IMR-90 (cell line): Measurements from ENCODE around the gene RAPGEF5. TPM values are rescaled to one million over a fixed set of nuclear protein-coding genes. Genes with fewer than 3 reads are reported as not detected.

Source experiments
- ATAC-seq: fragments of 200-7000 bp; cut with Tn5 transposase; 2 replicates; pipeline ENCODE4 v1.9.1; 2020; ENCODE audit warnings: low read depth, mild to moderate bottlenecking, moderate library complexity
- BruUV-seq: library from RNA; stranded (reverse); fragments of 400-500 nt; replicated peaks from 2 replicates; lab custom pipeline; 2021; lab: Mats Ljungman, UMichigan
- CTCF ChIA-PET: fragments of 300-600 bp; formaldehyde crosslinking; extraction: SDS; loops from one replicate; lab custom pipeline; 2021; ENCODE audit warnings: antibody characterized with exemption; lab: Yijun Ruan, JAX
- POLR2A ChIA-PET: fragments of 300-600 bp; sonication (Branson Sonifier 250); formaldehyde crosslinking; loops from one replicate; lab custom pipeline; 2022; ENCODE audit warnings: antibody characterized with exemption; ENCODE audit not compliant: unreplicated experiment; lab: Charles Lee
- DNase-seq: peaks from one replicate; pipeline ENCODE4 v3.0.0; 2013
- H2AFZ ChIP-seq: replicated peaks from 2 replicates; pipeline ENCODE3; 2013; ENCODE audit warnings: low read length, mild to moderate bottlenecking; ENCODE audit not compliant: poor library complexity
- H2AK5ac ChIP-seq: 2 replicates; pipeline ENCODE4 v1.6.1; 2013; ENCODE audit warnings: low read depth, low read length, inconsistent platforms
- H2AK9ac ChIP-seq: replicated peaks from 2 replicates; pipeline ENCODE3; 2013; ENCODE audit warnings: mild to moderate bottlenecking, low read depth, low read length, moderate library complexity; ENCODE audit not compliant: poor library complexity
- H2BK120ac ChIP-seq: 2 replicates; pipeline ENCODE4 v1.6.1; 2013; ENCODE audit warnings: low read depth, low read length, inconsistent platforms
- H2BK15ac ChIP-seq: 3 replicates; pipeline ENCODE4 v1.6.1; 2013; ENCODE audit warnings: low read depth, low read length, inconsistent platforms
- H2BK20ac ChIP-seq: 2 replicates; pipeline ENCODE4 v1.6.1; 2013; ENCODE audit warnings: low read depth, mild to moderate bottlenecking, inconsistent platforms, low read length, moderate library complexity
- H2BK5ac ChIP-seq: 2 replicates; pipeline ENCODE4 v1.6.1; 2013; ENCODE audit warnings: mild to moderate bottlenecking, low read depth, low read length, inconsistent platforms; ENCODE audit not compliant: poor library complexity, severe bottlenecking
- H3K14ac ChIP-seq: replicated peaks from 2 replicates; pipeline ENCODE4 v1.6.1; 2013; ENCODE audit warnings: low read depth, low read length, inconsistent platforms
- H3K18ac ChIP-seq: 2 replicates; pipeline ENCODE4 v1.6.1; 2013; ENCODE audit warnings: low read depth, low read length, control low read depth
- H3K23ac ChIP-seq: 2 replicates; pipeline ENCODE4 v1.6.1; 2013; ENCODE audit warnings: low read depth, low read length, inconsistent platforms
- H3K27ac ChIP-seq: 2 replicates; pipeline ENCODE4 v1.5.1; 2013; ENCODE audit warnings: mild to moderate bottlenecking, control low read depth, low read length; ENCODE audit not compliant: insufficient read depth
- H3K27me3 ChIP-seq: 2 replicates; pipeline ENCODE4 v1.6.1; 2013; ENCODE audit warnings: low read length; ENCODE audit not compliant: control insufficient read depth, insufficient read depth
- H3K36me3 ChIP-seq: 2 replicates; pipeline ENCODE4 v1.6.1; 2013; ENCODE audit warnings: low read length, mixed read lengths; ENCODE audit not compliant: control insufficient read depth, insufficient read depth
- H3K4ac ChIP-seq: 2 replicates; pipeline ENCODE4 v1.6.1; 2013; ENCODE audit warnings: low read depth, low read length, inconsistent platforms
- H3K4me1 ChIP-seq: 2 replicates; pipeline ENCODE4 v1.6.1; 2013; ENCODE audit warnings: low read length, mixed read lengths; ENCODE audit not compliant: control insufficient read depth, insufficient read depth
- H3K4me2 ChIP-seq: 2 replicates; pipeline ENCODE4 v1.6.1; 2013; ENCODE audit warnings: low read depth, mild to moderate bottlenecking, control low read depth, low read length, moderate library complexity
- H3K4me3 ChIP-seq: 2 replicates; pipeline ENCODE4 v1.5.1; 2013; ENCODE audit warnings: low read depth, mild to moderate bottlenecking, control low read depth, low read length, moderate library complexity; ENCODE audit not compliant: insufficient read depth
- H3K56ac ChIP-seq: 2 replicates; pipeline ENCODE4 v1.6.1; 2013; ENCODE audit warnings: low read length, inconsistent platforms; ENCODE audit not compliant: insufficient read depth; ENCODE audit errors: extremely low read depth
- H3K79me1 ChIP-seq, 2 experiments: 2 replicates each; pipeline ENCODE4 v1.6.1; 2013; ENCODE audit warnings: low read length in 2 of 2, inconsistent platforms in 1 of 2, low read depth in 1 of 2
- H3K9ac ChIP-seq: 2 replicates; pipeline ENCODE4 v1.6.1; 2013; ENCODE audit warnings: low read depth, low read length, control low read depth
- H3K9me1 ChIP-seq: 2 replicates; pipeline ENCODE4 v1.6.1; 2013; ENCODE audit warnings: low read length, inconsistent platforms; ENCODE audit not compliant: insufficient read depth
- H3K9me3 ChIP-seq: 2 replicates; pipeline ENCODE4 v1.6.1; 2013; ENCODE audit warnings: low read length; ENCODE audit not compliant: control insufficient read depth, insufficient read depth
- H4K20me1 ChIP-seq: 2 replicates; pipeline ENCODE4 v1.6.1; 2013; ENCODE audit warnings: low read length, inconsistent platforms; ENCODE audit not compliant: insufficient read depth
- H4K5ac ChIP-seq: 2 replicates; pipeline ENCODE4 v1.6.1; 2013; ENCODE audit warnings: mild to moderate bottlenecking, low read depth, low read length, control low read depth
- H4K8ac ChIP-seq, 2 experiments: 2 replicates each; pipeline ENCODE4 v1.6.1; 2013; ENCODE audit warnings: low read depth in 2 of 2, low read length in 2 of 2, control low read depth in 1 of 2, inconsistent platforms in 1 of 2
- H4K91ac ChIP-seq: 2 replicates; pipeline ENCODE4 v1.6.1; 2013; ENCODE audit warnings: low read depth, low read length, inconsistent platforms; ENCODE audit not compliant: insufficient read depth
- BHLHE40 ChIP-seq: fragments of 150-350 bp; IDR thresholded peaks from 2 replicates; pipeline ENCODE4 v1.6.1; 2016; ENCODE audit warnings: mild to moderate bottlenecking, low read depth, low read length
- MAFK ChIP-seq: IDR thresholded peaks from 2 replicates; pipeline ENCODE4 v1.6.1; 2012; ENCODE audit warnings: low read depth, low read length, improper control_type of control experiment
- WGBS, 2 experiments: methylation state at CpG; one replicate each; pipeline versions ENCODE4 v1.1.5 to v1.1.7; 2013; ENCODE audit warnings: missing lambda C conversion rate in 2 of 2; ENCODE audit not compliant: insufficient read length in 1 of 2; ENCODE audit errors: extremely low coverage in 2 of 2; 5-methylcytosine and 5-hydroxymethylcytosine counted together
- dilution Hi-C: fragments of 300-500 bp; cut with HindIII; formaldehyde crosslinking; loops from one replicate; pipeline ENCODE4 v1.14.3; 2018; ENCODE audit warnings: low sequenced_read_pairs; ENCODE audit not compliant: unreplicated experiment
- in situ Hi-C: fragments of 300-500 bp; cut with MboI; formaldehyde crosslinking; loops from 3 replicates; pipeline ENCODE4 v1.14.3; 2019; ENCODE audit warnings: low sequenced_read_pairs, inconsistent platforms, mixed read lengths
- intact Hi-C: fragments of 100-400 bp; cut with micrococcal nuclease; formaldehyde crosslinking; loops from 2 replicates; pipeline ENCODE4 v1.10.0; 2022
- polyA plus RNA-seq, 3 experiments: library from polyadenylated mRNA; depleted of rRNA; stranded (reverse); fragments of >200 nt; gene quantifications; 2 replicates each; pipeline ENCODE4 v1.2.3, GENCODE V29; 2012; ENCODE audit warnings: low replicate concordance in 1 of 3
- total RNA-seq: library from RNA; depleted of rRNA; stranded (reverse); fragments of >200 nt; gene quantifications from 2 replicates; pipeline ENCODE4 v1.2.3, GENCODE V29; 2012
- TF ChIP-seq, protein P1 (sequence below): fragments of 150-350 bp; IDR thresholded peaks from 2 replicates; pipeline ENCODE4 v1.6.1; 2017; ENCODE audit warnings: mild to moderate bottlenecking, antibody characterized with exemption, low read length, low read depth

RAPGEF5 gene
- total and polyA plus RNA-seq, 2 of the 4 experiments (the other 2 are of a cell fraction): 0.05 to 0.18 TPM

DNA sequence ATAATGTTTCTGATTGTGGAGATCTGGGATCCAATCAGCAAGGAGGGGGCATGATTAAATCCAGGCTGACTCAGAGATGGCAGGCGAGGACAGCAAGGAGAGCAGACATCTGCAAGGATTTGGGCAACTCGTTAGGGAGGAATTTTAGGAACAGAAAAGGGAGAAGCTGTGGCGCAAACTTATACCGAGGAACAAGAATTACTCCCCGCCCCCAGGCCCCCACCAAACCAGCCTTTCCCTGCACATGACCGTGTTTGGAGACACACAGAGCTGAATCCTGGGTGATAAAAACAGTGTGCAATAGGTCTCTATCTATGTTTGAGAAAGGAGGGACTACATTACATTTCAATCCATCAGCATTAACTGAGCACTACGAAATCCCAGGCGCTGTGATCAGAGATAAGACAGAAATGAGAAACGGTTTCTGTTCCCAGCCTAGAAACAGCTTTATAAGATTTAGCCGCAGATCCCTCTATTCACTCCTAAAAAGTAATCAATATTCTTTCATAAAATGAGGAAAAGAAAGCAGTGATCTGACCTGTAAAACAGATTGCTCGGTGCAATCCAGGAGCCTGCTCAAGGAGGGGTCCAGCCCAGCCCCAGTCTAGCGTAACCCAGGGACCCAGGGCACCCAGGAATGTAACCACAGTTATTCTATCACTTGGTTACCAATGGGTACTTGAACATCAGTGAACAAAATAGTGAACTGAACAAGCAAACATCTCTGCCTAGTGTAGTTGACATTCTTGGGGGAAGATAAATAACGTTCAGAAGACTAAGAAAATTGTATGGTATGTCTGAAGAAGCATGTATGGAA lies 37.2 kb upstream of the RAPGEF5 start:
- Histone ChIP-seq H2BK120ac (no peak overlapping the region), H3K4me2 (no peak overlapping the region; the same call in 1 of the 2 replicates), H4K91ac (no peak overlapping the region), H2BK15ac (no peak overlapping the region), H3K36me3 (no peaks in the 10 kb centered on the region), H4K5ac (no peak overlapping the region), H3K14ac (no peak overlapping the region), H3K27me3 (no peaks in the 10 kb centered on the region), H3K79me1 (no peaks in the 10 kb centered on the region), H4K20me1 (no peaks in the 10 kb centered on the region), H3K23ac (no peak overlapping the region), H3K9me1 (no peaks in the 10 kb centered on the region; the same call in 1 of the 2 replicates), H3K4ac (no peak overlapping the region), H3K4me1 (no peaks in the 10 kb centered on the region), H2AK9ac (no peak overlapping the region), H3K9me3 (no peaks in the 10 kb centered on the region), H2BK20ac (no peak overlapping the region), H2AFZ (peak overlapping the region; percentile 28), H3K4me3 (no peak overlapping the region), H3K9ac (no peak overlapping the region), H3K18ac (no peak overlapping the region), H2BK5ac (no peak overlapping the region), H4K8ac (no peak overlapping the region), H3K27ac (no peak overlapping the region), H2AK5ac (no peak overlapping the region), H3K56ac (no peak overlapping the region)
- CTCF ChIA-PET: interaction anchor here (0.6 kb wide), 1 partner anchor 66 kb away, joined by 4 read pairs; no protein-coding TSS in a partner anchor
- no peak for TF ChIP-seq BHLHE40
- no peak for TF ChIP-seq MAFK
- TF ChIP-seq, protein P1, sequence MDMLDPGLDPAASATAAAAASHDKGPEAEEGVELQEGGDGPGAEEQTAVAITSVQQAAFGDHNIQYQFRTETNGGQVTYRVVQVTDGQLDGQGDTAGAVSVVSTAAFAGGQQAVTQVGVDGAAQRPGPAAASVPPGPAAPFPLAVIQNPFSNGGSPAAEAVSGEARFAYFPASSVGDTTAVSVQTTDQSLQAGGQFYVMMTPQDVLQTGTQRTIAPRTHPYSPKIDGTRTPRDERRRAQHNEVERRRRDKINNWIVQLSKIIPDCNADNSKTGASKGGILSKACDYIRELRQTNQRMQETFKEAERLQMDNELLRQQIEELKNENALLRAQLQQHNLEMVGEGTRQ: no peak
- in situ Hi-C loops: no loop called here
- ATAC-seq: peak; percentile 87
- WGBS, 2 experiments: 59% methylated on average over 3 of the region's 13 CpGs; no CpG with 5 or more reads in 1 of the 2 experiments
- intact Hi-C loops: no loop called here
- dilution Hi-C loops: no loop called here
- POLR2A ChIA-PET: no interaction called here
- no TSS peak for BruUV-seq
- peak; percentile 48 for DNase-seq
